HG02571 (cell line): ENCODE results near the gene MAP6.
"Not testable (repeated sequence)": the region's sequence is repeated elsewhere in the genome, so short reads cannot be mapped to it uniquely, and the experiment has no call there.

Experiments used
- ATAC-seq: cut with Tn5 transposase; IDR thresholded peaks from one replicate; pipeline ENCODE4 v1.9.1; 2021; ENCODE audit warnings: mild to moderate bottlenecking, moderate library complexity; ENCODE audit not compliant: unreplicated experiment

Gene MAP6

GRCh38 chr11:75593286-75593915, 75.4 kb downstream of the MAP6 start:
- ATAC-seq, result no peak

- no peak for ATAC-seq
Observed at GRCh38 chr11:75592715-75593114, 76.1 kb downstream of the MAP6 start.

GRCh38 chr11:75591966-75592365, 76.9 kb downstream of the MAP6 start:
- no peak for ATAC-seq

- no peak for ATAC-seq
Observed at GRCh38 chr11:75591371-75591770, 77.5 kb downstream of the MAP6 start.

- ATAC-seq, result no peak
Observed at GRCh38 chr11:75589933-75590332, 78.9 kb downstream of the MAP6 start.

- no peak for ATAC-seq
Observed at GRCh38 chr11:75589051-75589450, 79.8 kb downstream of the MAP6 start.

- no peak for ATAC-seq
Observed at GRCh38 chr11:75588051-75588481, 80.8 kb downstream of the MAP6 start.

GRCh38 chr11:75586395-75586794, 82.4 kb downstream of the MAP6 start:
- no peak for ATAC-seq

GRCh38 chr11:75585293-75585670, 83.6 kb downstream of the MAP6 start:
- no peak for ATAC-seq

GRCh38 chr11:75584659-75585292, 84.1 kb downstream of the MAP6 start:
- not testable (repeated sequence) for ATAC-seq

- ATAC-seq, result no peak
Observed at GRCh38 chr11:75583718-75584658, 84.8 kb downstream of the MAP6 start.

- peak; percentile 78 for ATAC-seq
Observed at GRCh38 chr11:75582895-75583717, 85.7 kb downstream of the MAP6 start.

- no peak for ATAC-seq
Observed at GRCh38 chr11:75582506-75582894, 86.3 kb downstream of the MAP6 start.

- ATAC-seq, result no peak
Observed at GRCh38 chr11:75579841-75580240, 89.0 kb downstream of the MAP6 start.

GRCh38 chr11:75578977-75579376, 89.9 kb downstream of the MAP6 start:
- ATAC-seq, result no peak

GRCh38 chr11:75577207-75577606, 91.6 kb downstream of the MAP6 start:
- no peak for ATAC-seq

GRCh38 chr11:75576499-75576918, 92.3 kb downstream of the MAP6 start:
- no peak for ATAC-seq

- no peak for ATAC-seq
Observed at GRCh38 chr11:75576017-75576416, 92.8 kb downstream of the MAP6 start.

GRCh38 chr11:75574698-75575602, 93.9 kb downstream of the MAP6 start:
- ATAC-seq, result no peak

- ATAC-seq, result no peak
Observed at GRCh38 chr11:75572744-75573143, 96.1 kb downstream of the MAP6 start.
